ENCODE measurements around the gene MARCHF6. TPM values are rescaled to one million over a fixed set of nuclear protein-coding genes. Genes with fewer than 3 reads are reported as not detected.

Gene MARCHF6
- total RNA-seq, 1 donor from 2014 or later = 150 TPM

DNA sequence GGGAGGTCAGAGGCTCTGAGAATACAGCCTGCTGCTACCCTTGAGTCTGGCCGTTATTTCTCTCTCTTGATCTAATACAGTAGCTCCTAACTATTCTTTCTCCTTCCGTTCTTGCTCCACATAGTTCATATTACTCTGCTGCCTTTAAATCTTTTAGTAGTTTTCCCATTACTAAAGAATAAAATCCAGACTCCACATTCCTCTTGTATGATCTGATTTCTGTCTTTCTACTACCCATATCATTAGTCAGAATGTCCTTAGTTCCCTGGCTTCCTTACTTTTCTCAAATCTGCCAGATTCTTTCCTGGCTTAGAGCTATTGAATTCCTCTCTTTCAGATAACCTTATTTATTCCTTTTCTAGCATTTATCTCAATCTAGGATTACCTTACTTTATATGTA is 40.0 kb downstream of the MARCHF6 start:
- no peak for DNase-seq
- Histone ChIP-seq H3K27me3 (no peaks in the 10 kb centered on the region), H3K36me3 (peaks cover 94% of the 10 kb centered on the region), H3K4me3 (no peak overlapping the region), H3K27ac (no peak overlapping the region), H3K9me3 (no peaks in the 10 kb centered on the region), H3K4me1 (no peaks in the 10 kb centered on the region)
- no peak for ATAC-seq
- TF ChIP-seq, protein P1, sequence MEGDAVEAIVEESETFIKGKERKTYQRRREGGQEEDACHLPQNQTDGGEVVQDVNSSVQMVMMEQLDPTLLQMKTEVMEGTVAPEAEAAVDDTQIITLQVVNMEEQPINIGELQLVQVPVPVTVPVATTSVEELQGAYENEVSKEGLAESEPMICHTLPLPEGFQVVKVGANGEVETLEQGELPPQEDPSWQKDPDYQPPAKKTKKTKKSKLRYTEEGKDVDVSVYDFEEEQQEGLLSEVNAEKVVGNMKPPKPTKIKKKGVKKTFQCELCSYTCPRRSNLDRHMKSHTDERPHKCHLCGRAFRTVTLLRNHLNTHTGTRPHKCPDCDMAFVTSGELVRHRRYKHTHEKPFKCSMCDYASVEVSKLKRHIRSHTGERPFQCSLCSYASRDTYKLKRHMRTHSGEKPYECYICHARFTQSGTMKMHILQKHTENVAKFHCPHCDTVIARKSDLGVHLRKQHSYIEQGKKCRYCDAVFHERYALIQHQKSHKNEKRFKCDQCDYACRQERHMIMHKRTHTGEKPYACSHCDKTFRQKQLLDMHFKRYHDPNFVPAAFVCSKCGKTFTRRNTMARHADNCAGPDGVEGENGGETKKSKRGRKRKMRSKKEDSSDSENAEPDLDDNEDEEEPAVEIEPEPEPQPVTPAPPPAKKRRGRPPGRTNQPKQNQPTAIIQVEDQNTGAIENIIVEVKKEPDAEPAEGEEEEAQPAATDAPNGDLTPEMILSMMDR (IDR thresholded peaks at IDR 0.05) = no peak
- intact Hi-C loops (cut with DNase I) = no loop called here

DNA sequence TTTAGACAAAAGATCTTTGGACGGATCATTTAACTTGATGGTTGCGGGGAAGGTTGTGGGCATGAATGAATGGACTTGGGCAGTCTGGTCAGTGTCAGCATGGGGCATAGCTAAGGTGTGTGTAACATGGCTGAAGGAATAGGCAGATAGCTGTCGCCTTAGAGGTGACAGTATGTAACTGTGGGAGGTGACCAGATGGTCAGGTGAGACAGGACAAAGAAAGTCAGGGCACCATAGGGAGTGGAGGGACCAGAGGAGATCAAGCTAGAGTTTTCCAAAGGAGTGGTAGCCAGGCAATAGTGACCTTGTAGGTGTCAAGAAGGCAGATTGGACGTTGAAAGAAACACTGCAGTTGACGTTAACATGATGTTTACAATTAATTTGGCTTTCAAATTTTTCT is 43.1 kb downstream of the MARCHF6 start:
- no peaks in the 10 kb centered on the region for H3K9me3 ChIP-seq
- no peaks in the 10 kb centered on the region for H3K27me3 ChIP-seq
- no peak overlapping the region for H3K4me3 ChIP-seq
- H3K4me1 ChIP-seq = no peaks in the 10 kb centered on the region
- no peak for DNase-seq
- no peak for ATAC-seq
- H3K27ac ChIP-seq = no peak overlapping the region
- TF ChIP-seq, protein P1 (IDR thresholded peaks at IDR 0.05) = no peak
- intact Hi-C loops (cut with DNase I) = no loop called here
- H3K36me3 ChIP-seq = peaks cover 85% of the 10 kb centered on the region

DNA sequence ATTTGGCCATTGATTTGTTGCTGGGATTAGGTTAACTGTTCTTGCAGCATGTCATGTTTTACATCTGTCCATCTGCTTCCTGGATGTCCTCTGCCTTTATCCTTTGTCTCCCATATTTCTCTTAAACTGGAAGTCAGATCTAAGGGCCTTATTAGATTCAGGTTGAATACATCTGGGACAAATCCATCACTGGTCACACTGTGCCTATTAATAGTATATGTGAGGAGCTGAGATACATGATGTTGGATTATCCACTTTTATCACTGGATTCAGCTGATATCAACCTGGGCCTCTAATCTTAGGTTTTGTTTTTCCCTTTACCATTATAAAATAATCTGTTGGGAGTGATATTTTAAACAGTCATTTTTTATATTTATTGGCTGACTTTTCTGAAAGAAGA is 46.3 kb downstream of the MARCHF6 start:
- peaks cover 85% of the 10 kb centered on the region for H3K36me3 ChIP-seq

DNA sequence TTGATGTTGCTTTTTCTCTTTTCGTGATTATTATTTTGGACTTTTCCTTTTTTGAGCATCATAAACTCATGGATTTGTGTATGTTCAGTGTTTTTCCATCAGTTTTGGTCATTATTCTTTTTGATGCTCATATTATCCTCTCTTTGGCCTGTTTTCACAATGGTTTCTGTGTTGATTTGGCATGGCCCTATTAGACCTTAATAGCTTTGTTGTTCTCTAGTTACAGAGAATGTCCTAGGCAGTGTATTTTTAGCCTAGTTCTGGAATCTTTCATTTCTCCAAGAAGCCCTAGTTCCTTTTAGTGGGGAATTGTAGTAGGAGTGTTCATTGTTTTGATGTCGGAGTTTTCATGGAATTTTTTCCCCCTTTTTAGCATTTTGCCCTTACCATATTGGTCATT is 46.9 kb downstream of the MARCHF6 start:
- DNase-seq = no peak
- Histone ChIP-seq H3K27me3 (no peaks in the 10 kb centered on the region), H3K4me3 (no peak overlapping the region), H3K27ac (no peak overlapping the region), H3K4me1 (no peaks in the 10 kb centered on the region), H3K9me3 (no peaks in the 10 kb centered on the region), H3K36me3 (peaks cover 85% of the 10 kb centered on the region)
- ATAC-seq = no peak
- TF ChIP-seq, protein P1 (IDR thresholded peaks at IDR 0.05) = no peak
- intact Hi-C loops (cut with DNase I) = no loop called here

More for the DNA sequence above, 46.3 kb downstream of the MARCHF6 start:
- no peak for ATAC-seq
- intact Hi-C loops (cut with DNase I) = no loop called here
- H3K4me3 ChIP-seq = no peak overlapping the region
- no peak for DNase-seq
- TF ChIP-seq, protein P1 (IDR thresholded peaks at IDR 0.05) = no peak
- H3K9me3 ChIP-seq = no peaks in the 10 kb centered on the region
- no peaks in the 10 kb centered on the region for H3K4me1 ChIP-seq
- H3K27ac ChIP-seq = no peak overlapping the region
- no peaks in the 10 kb centered on the region for H3K27me3 ChIP-seq

DNA sequence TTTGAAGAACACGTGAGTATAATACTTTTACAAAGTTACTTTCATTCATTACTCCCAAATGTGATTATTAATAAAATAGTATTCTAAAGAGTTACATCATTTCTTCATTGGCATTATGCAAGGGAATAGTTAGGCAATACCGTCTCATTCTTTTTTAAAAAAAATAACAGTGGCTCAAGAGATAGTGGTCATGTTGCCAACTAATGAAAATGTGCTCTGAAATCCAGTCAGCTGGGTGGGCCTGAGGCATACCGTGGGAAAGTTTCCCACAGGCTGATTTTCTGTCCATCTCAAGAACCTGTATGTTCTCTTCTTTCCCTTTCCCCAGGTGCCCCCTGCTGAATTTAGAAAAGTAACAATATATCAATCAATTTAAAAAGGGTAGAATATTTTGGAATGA is 47.3 kb downstream of the MARCHF6 start:
- H3K36me3 ChIP-seq = peaks cover 85% of the 10 kb centered on the region

More for the DNA sequence above, 47.3 kb downstream of the MARCHF6 start:
- H3K4me3 ChIP-seq = no peak overlapping the region
- no peak overlapping the region for H3K27ac ChIP-seq
- ATAC-seq (no peak), DNase-seq (no peak)
- TF ChIP-seq, protein P1 (IDR thresholded peaks at IDR 0.05) = no peak
- H3K4me1 ChIP-seq = no peaks in the 10 kb centered on the region
- intact Hi-C loops (cut with DNase I) = no loop called here
- H3K9me3 ChIP-seq = no peaks in the 10 kb centered on the region
- H3K27me3 ChIP-seq = no peaks in the 10 kb centered on the region

All from upper lobe of right lung (tissue), 1 donor.